Neural cell (in vitro differentiated cells): ENCODE measurements around the gene UPF1. TPM values are rescaled to one million over a fixed set of nuclear protein-coding genes. Genes with fewer than 3 reads are reported as not detected.

Source experiments
- H2AFZ ChIP-seq: fragments of 200-600, 300-800 bp; sonication (generic), shearing (Covaris generic); 2 replicates; pipeline ENCODE4 v1.6.0; 2014; ENCODE audit warnings: low read depth, mild to moderate bottlenecking, antibody characterized with exemption, low read length, moderate library complexity
- H3F3A ChIP-seq: fragments of 200-600 bp; shearing (Covaris generic); 2 replicates; pipeline ENCODE4 v1.6.1; 2016; ENCODE audit warnings: mild to moderate bottlenecking, moderate library complexity, mixed read lengths, antibody characterized with exemption, low read length; ENCODE audit not compliant: insufficient read depth, poor library complexity, severe bottlenecking
- H3K27ac ChIP-seq: fragments of 200-600, 300-800 bp; sonication (generic), shearing (Covaris generic); 2 replicates; pipeline ENCODE4 v1.5.1; 2014; ENCODE audit warnings: mild to moderate bottlenecking, low read length, moderate library complexity
- H3K27me3 ChIP-seq: fragments of 300-800, 200-600 bp; sonication (generic), shearing (Covaris generic); 2 replicates; pipeline ENCODE4 v1.6.0; 2014; ENCODE audit warnings: mild to moderate bottlenecking, low read depth, low read length, moderate library complexity; ENCODE audit not compliant: insufficient read depth
- H3K36me3 ChIP-seq: fragments of 300-800, 200-600 bp; sonication (generic), shearing (Covaris generic); 2 replicates; pipeline ENCODE4 v1.5.1; 2014; ENCODE audit warnings: mild to moderate bottlenecking, antibody characterized with exemption, low read length, moderate library complexity; ENCODE audit not compliant: insufficient read depth
- H3K4me2 ChIP-seq: fragments of 300-800, 200-600 bp; sonication (generic), shearing (Covaris generic); 2 replicates; pipeline ENCODE4 v1.6.0; 2014; ENCODE audit warnings: mild to moderate bottlenecking, low read length
- H3K4me3 ChIP-seq: fragments of 300-800, 200-600 bp; sonication (generic), shearing (Covaris generic); 2 replicates; pipeline ENCODE4 v1.5.1; 2014; ENCODE audit warnings: mild to moderate bottlenecking, low read length, moderate library complexity
- H3K79me2 ChIP-seq: fragments of 200-600 bp; shearing (Covaris generic); replicated peaks from 2 replicates; pipeline ENCODE4 v1.6.0; 2014; ENCODE audit warnings: mild to moderate bottlenecking, low read length, moderate library complexity; ENCODE audit not compliant: insufficient read depth
- H3K9ac ChIP-seq: fragments of 300-800, 200-600 bp; sonication (generic), shearing (Covaris generic); 2 replicates; pipeline ENCODE4 v1.6.1; 2016; ENCODE audit warnings: mild to moderate bottlenecking, low read length, mixed read lengths
- H3K9me2 ChIP-seq: fragments of 200-600 bp; shearing (Covaris generic); 2 replicates; pipeline ENCODE4 v1.6.1; 2016; ENCODE audit warnings: mild to moderate bottlenecking, low read length, mixed read lengths; ENCODE audit not compliant: insufficient read depth
- H3K9me3 ChIP-seq: fragments of 200-600, 300-800 bp; sonication (generic), shearing (Covaris generic); 2 replicates; pipeline ENCODE4 v1.6.1; 2016; ENCODE audit warnings: mild to moderate bottlenecking, mixed run types, low read length, moderate library complexity, mixed read lengths
- H4K20me1 ChIP-seq: fragments of 200-600 bp; shearing (Covaris generic); 2 replicates; pipeline ENCODE4 v1.6.1; 2016; ENCODE audit warnings: mild to moderate bottlenecking, mixed run types; ENCODE audit not compliant: insufficient read depth
- EP300 ChIP-seq: fragments of 450-650 bp; conservative IDR thresholded peaks from 2 replicates; pipeline ENCODE4 v1.6.1; 2014; ENCODE audit warnings: antibody characterized with exemption, mild to moderate bottlenecking, moderate library complexity; ENCODE audit not compliant: poor library complexity, severe bottlenecking
- EZH2 ChIP-seq: fragments of 200-600, 300-800 bp; shearing (Covaris generic), sonication (generic); IDR thresholded peaks from 2 replicates; pipeline ENCODE4 v1.6.1; 2014; ENCODE audit warnings: antibody characterized with exemption, low read length, borderline replicate concordance, mild to moderate bottlenecking; ENCODE audit not compliant: insufficient read depth, poor library complexity, severe bottlenecking
- MXI1 ChIP-seq: fragments of 450-650 bp; conservative IDR thresholded peaks from 2 replicates; pipeline ENCODE4 v1.6.1; 2014; ENCODE audit warnings: antibody characterized with exemption, mild to moderate bottlenecking; ENCODE audit not compliant: poor library complexity, severe bottlenecking
- POLR2AphosphoS5 ChIP-seq: IDR thresholded peaks from 2 replicates; pipeline ENCODE4 v1.6.1; 2012
- RAD21 ChIP-seq: fragments of 450-650 bp; conservative IDR thresholded peaks from 2 replicates; pipeline ENCODE4 v1.6.1; 2014; ENCODE audit warnings: antibody characterized with exemption, mild to moderate bottlenecking, moderate library complexity
- SMC3 ChIP-seq: fragments of 450-650 bp; conservative IDR thresholded peaks from 2 replicates; pipeline ENCODE4 v1.6.1; 2014; ENCODE audit warnings: antibody characterized with exemption, mild to moderate bottlenecking, moderate library complexity; ENCODE audit not compliant: poor library complexity
- TAF1 ChIP-seq: IDR thresholded peaks from 2 replicates; pipeline ENCODE4 v1.6.1; 2012; ENCODE audit warnings: low read depth
- polyA plus RNA-seq: library from polyadenylated mRNA; depleted of rRNA; stranded (reverse); fragments of >200 nt; gene quantifications from 2 replicates; pipeline ENCODE4 v1.2.3, GENCODE V29; 2014
- TF ChIP-seq, protein P1 (sequence below): IDR thresholded peaks from 2 replicates; pipeline ENCODE4 v1.6.1; 2012; ENCODE audit warnings: borderline replicate concordance
- TF ChIP-seq, protein P2 (sequence below): fragments of 450-650 bp; IDR thresholded peaks from 2 replicates; pipeline ENCODE4 v1.5.1; 2014; ENCODE audit warnings: antibody characterized with exemption, mild to moderate bottlenecking, moderate library complexity; ENCODE audit not compliant: poor library complexity, severe bottlenecking

UPF1 gene
- polyA plus RNA-seq, 1 donor from 2014 or later = 39.3 TPM

DNA sequence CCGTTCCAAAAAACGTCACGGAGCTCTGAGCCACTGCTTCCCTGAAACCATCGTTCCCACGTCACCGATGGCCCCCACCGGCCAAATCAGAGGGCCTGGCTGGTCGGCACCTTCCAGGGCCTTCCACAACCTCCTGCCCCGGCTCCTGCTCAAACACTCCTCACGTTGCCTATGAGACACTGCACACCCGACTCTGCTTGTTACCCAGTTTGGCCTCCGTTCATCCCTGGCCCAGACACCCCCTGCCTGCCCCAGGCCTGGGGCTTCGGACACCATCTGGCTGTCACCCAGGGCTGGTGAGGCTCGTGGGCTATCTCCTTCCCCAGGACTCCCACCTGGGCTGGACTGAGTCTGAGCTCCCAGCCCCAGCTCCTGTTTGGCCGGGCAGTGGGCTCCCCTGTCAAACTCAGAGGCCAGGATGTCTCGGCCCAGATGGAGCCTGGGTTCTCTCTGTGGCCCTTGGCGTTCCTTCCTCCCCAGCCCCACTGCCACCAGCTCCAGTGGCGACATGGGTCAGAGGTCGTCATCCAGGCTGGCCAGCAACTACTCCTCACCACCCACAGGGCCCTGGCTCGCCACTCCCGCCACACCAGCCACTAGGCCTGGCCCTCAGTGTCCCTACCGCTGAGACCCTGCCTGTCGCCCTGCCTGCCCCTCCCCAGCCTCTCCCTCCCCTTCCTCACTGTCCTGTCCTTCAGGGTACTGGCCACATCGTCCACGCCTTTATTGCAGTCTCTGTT is 46.5 kb downstream of the UPF1 start:
- no peak overlapping the region for H3K4me3 ChIP-seq
- H3K27ac ChIP-seq = no peak overlapping the region
- TF ChIP-seq POLR2AphosphoS5 = no peak
- TF ChIP-seq MXI1 = no peak
- no peak for TF ChIP-seq SMC3
- no peak for TF ChIP-seq RAD21
- H3K9me2 ChIP-seq = no peaks in the 10 kb centered on the region
- H3K4me2 ChIP-seq = no peak overlapping the region
- no peaks in the 10 kb centered on the region for H3K27me3 ChIP-seq
- H3K9me3 ChIP-seq = no peaks in the 10 kb centered on the region
- no peak overlapping the region for H2AFZ ChIP-seq
- H3K79me2 ChIP-seq = no peaks in the 10 kb centered on the region
- no peak overlapping the region for H3K9ac ChIP-seq
- H4K20me1 ChIP-seq = no peaks in the 10 kb centered on the region
- no peaks in the 10 kb centered on the region for H3F3A ChIP-seq
- H3K36me3 ChIP-seq = peaks cover 20% of the 10 kb centered on the region

DNA sequence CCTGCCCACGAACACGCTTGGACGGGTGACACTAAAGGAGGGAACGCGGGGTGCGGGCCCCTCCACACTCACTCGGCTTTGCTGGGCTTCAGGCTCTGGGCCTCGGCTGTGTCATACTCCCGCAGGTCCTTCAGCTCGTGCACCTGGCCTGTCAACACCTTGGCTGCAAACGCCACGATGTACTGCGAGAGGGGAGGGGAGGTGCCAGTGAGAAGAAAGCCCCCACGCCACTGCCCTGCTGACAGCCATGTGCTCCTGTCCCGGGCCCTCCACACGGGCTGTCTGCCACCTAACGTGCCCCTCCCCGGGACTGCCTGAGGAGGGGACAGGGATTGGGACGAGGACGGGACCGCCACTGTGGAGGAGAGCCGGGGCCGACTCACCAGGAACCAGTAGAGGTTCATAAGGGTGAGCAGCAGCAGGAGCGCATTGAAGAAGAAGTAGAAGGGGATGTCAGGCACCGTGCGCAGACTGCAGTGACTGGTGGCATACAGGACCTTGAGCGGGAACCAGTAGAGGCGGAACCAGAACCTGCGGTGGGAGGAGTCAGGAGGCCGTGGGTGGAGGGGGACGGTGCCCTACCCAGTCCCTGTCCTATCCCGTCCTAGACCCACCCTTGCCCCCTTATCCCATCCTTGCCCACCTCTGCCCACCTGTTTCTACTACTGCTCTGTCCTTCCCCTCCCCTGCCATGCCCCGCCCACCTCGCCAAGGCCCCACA is 47.3 kb downstream of the UPF1 start:
- TF ChIP-seq, protein P1, sequence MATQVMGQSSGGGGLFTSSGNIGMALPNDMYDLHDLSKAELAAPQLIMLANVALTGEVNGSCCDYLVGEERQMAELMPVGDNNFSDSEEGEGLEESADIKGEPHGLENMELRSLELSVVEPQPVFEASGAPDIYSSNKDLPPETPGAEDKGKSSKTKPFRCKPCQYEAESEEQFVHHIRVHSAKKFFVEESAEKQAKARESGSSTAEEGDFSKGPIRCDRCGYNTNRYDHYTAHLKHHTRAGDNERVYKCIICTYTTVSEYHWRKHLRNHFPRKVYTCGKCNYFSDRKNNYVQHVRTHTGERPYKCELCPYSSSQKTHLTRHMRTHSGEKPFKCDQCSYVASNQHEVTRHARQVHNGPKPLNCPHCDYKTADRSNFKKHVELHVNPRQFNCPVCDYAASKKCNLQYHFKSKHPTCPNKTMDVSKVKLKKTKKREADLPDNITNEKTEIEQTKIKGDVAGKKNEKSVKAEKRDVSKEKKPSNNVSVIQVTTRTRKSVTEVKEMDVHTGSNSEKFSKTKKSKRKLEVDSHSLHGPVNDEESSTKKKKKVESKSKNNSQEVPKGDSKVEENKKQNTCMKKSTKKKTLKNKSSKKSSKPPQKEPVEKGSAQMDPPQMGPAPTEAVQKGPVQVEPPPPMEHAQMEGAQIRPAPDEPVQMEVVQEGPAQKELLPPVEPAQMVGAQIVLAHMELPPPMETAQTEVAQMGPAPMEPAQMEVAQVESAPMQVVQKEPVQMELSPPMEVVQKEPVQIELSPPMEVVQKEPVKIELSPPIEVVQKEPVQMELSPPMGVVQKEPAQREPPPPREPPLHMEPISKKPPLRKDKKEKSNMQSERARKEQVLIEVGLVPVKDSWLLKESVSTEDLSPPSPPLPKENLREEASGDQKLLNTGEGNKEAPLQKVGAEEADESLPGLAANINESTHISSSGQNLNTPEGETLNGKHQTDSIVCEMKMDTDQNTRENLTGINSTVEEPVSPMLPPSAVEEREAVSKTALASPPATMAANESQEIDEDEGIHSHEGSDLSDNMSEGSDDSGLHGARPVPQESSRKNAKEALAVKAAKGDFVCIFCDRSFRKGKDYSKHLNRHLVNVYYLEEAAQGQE = no peak
- TF ChIP-seq SMC3 (no peak), EP300 (no peak), EZH2 (no peak), RAD21 (no peak)
- H3K9me3 ChIP-seq = no peaks in the 10 kb centered on the region
- H3F3A ChIP-seq = no peaks in the 10 kb centered on the region
- no peaks in the 10 kb centered on the region for H4K20me1 ChIP-seq
- H3K9ac ChIP-seq = no peak overlapping the region
- H3K36me3 ChIP-seq = peaks cover 20% of the 10 kb centered on the region
- no peak overlapping the region for H3K4me2 ChIP-seq
- no peaks in the 10 kb centered on the region for H3K9me2 ChIP-seq
- H3K4me3 ChIP-seq = no peak overlapping the region
- H3K27me3 ChIP-seq = no peaks in the 10 kb centered on the region
- H2AFZ ChIP-seq = no peak overlapping the region
- H3K79me2 ChIP-seq = no peaks in the 10 kb centered on the region
- H3K27ac ChIP-seq = no peak overlapping the region

DNA sequence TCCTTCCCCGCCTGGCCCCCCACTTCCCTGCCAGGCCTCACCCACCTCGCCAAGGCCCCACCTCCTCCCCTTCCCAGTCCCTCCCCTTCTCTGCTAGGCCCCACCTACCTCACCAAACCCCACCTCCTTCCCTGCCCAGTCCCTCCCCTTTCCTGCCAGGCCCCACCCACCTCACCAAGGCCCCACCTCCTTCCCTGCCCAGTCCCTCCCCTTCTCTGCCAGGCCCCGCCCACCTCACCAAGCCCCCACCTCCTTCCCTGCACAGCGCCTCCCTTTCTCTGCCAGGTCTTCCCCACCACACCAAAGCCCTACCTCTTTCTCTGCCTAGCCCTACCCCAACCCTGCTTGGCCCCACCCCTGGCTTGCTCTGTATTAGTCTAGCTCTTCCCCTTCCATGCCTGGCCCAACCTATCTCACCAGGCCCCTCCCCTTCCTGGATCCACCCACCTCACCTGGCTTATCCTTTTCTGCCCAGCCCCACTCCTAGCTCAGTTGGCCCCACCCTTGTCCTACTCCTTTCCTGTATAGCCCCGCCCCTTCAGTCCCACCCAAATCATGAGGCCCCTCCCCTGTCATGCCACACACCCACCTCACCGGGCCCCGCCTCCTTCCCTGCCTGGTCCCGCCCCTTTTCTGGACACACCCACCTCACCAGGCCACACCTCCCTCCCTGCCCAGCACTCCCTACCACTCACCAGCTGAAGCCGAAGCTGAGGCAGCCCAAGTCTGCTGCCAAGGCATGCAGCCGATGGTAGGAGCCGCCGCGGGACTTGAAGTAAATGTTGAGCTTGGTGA is 48.0 kb downstream of the UPF1 start:
- Histone ChIP-seq H3K4me3 (no peak overlapping the region), H4K20me1 (no peaks in the 10 kb centered on the region), H3K27ac (no peak overlapping the region), H3K9me2 (no peaks in the 10 kb centered on the region), H3K4me2 (no peak overlapping the region), H3K9ac (no peak overlapping the region), H2AFZ (no peak overlapping the region), H3K9me3 (no peaks in the 10 kb centered on the region), H3F3A (no peaks in the 10 kb centered on the region), H3K79me2 (no peaks in the 10 kb centered on the region), H3K27me3 (no peaks in the 10 kb centered on the region), H3K36me3 (peaks cover 20% of the 10 kb centered on the region)
- TF ChIP-seq, protein P2, sequence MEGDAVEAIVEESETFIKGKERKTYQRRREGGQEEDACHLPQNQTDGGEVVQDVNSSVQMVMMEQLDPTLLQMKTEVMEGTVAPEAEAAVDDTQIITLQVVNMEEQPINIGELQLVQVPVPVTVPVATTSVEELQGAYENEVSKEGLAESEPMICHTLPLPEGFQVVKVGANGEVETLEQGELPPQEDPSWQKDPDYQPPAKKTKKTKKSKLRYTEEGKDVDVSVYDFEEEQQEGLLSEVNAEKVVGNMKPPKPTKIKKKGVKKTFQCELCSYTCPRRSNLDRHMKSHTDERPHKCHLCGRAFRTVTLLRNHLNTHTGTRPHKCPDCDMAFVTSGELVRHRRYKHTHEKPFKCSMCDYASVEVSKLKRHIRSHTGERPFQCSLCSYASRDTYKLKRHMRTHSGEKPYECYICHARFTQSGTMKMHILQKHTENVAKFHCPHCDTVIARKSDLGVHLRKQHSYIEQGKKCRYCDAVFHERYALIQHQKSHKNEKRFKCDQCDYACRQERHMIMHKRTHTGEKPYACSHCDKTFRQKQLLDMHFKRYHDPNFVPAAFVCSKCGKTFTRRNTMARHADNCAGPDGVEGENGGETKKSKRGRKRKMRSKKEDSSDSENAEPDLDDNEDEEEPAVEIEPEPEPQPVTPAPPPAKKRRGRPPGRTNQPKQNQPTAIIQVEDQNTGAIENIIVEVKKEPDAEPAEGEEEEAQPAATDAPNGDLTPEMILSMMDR = no peak
- TF ChIP-seq RAD21 (no peak), EP300 (no peak), TAF1 (no peak), MXI1 (no peak), SMC3 (no peak), EZH2 (no peak), POLR2AphosphoS5 (no peak)
- TF ChIP-seq, protein P1 = no peak
